NB4 (cell line): Measurements from ENCODE around the gene RARRES1.

Experiments
- CTCF ChIP-seq: IDR thresholded peaks from one replicate; pipeline ENCODE4 v1.5.1; 2012; ENCODE audit warnings: low read depth, low read length
- MAX ChIP-seq: IDR thresholded peaks from 2 replicates; pipeline ENCODE4 v1.6.1; 2011; ENCODE audit warnings: low read depth, low read length
- POLR2A ChIP-seq: IDR thresholded peaks from 2 replicates; pipeline ENCODE4 v1.6.1; 2011; ENCODE audit warnings: mild to moderate bottlenecking; ENCODE audit not compliant: insufficient read length; ENCODE audit errors: extremely low read depth

- TF ChIP-seq CTCF, result no peak
- TF ChIP-seq POLR2A, result no peak
- TF ChIP-seq MAX, result no peak
These were observed 3.4 kb downstream of the RARRES1 start for GRCh38 chr3:158728851-158729250.
